Psoas muscle (tissue), 8 donors: Measurements from ENCODE around the gene BUD31. TPM values are rescaled to one million over a fixed set of nuclear protein-coding genes. Genes with fewer than 3 reads are reported as not detected.

Experiments
- ATAC-seq, 4 donors: fragments of 200-7000 bp; cut with Tn5 transposase; one replicate each; pipeline ENCODE4 v1.9.1; 2020; ENCODE audit warnings: moderate library complexity in 3 of 4, mild to moderate bottlenecking in 2 of 4
- DNase-seq, 2 donors: peaks; one replicate each; pipeline ENCODE4 v3.0.0-alpha.2; 2020
- H3K27ac ChIP-seq: fragments of 200-600 bp; one replicate; pipeline ENCODE4 v1.8.0; 2022
- H3K27me3 ChIP-seq, 3 donors: fragments of 200-600 bp in 1 of 3; one replicate each; pipeline versions ENCODE4 v1.6.1 to v1.8.0; 2013 to 2022; ENCODE audit warnings: low read length in 2 of 3, mild to moderate bottlenecking in 2 of 3, moderate library complexity in 1 of 3; ENCODE audit not compliant: insufficient read depth in 3 of 3
- H3K36me3 ChIP-seq, 2 donors: fragments of 200-600 bp in 1 of 2; one replicate each; pipeline versions ENCODE4 v1.6.1 to v1.8.0; 2013 to 2022; ENCODE audit warnings: low read depth in 1 of 2, mild to moderate bottlenecking in 1 of 2, moderate library complexity in 1 of 2; ENCODE audit not compliant: insufficient read depth in 1 of 2
- H3K4me1 ChIP-seq: fragments of 200-600 bp; one replicate; pipeline ENCODE4 v1.8.0; 2022
- H3K4me3 ChIP-seq: fragments of 200-600 bp; one replicate; pipeline ENCODE4 v1.8.0; 2022; ENCODE audit warnings: mild to moderate bottlenecking
- H3K9me3 ChIP-seq: fragments of 200-600 bp; one replicate; pipeline ENCODE4 v1.8.0; 2022
- CTCF ChIP-seq: fragments of 200-600 bp; IDR thresholded peaks from one replicate; pipeline ENCODE4 v1.8.0; 2022; ENCODE audit warnings: antibody characterized with exemption
- WGBS, 3 donors: extraction: QIAGEN DNeasy Blood & Tissue Kit; methylation state at CpG; one replicate each; pipeline versions ENCODE4 v1.1.6 to v1.1.7; 2013; 5-methylcytosine and 5-hydroxymethylcytosine counted together
- intact Hi-C, 2 donors: fragments of 100-400 bp; cut with DNase I; formaldehyde crosslinking; loops; one replicate each; pipeline versions ENCODE4 v1.11.0 to v1.14.2; 2022
- polyA plus RNA-seq, 3 donors: library from polyadenylated mRNA; stranded (reverse); fragments of 200-250 nt; gene quantifications; one replicate each; pipeline ENCODE4 v1.2.3, GENCODE V29; 2013
- total RNA-seq, 4 donors: library from RNA; stranded (reverse); fragmentation: NEBNext Ultra II Directional in 2 of 4; extraction: Animal tissue kit (Norgen Biotek cat#: 25700) in 2 of 4; gene quantifications; one replicate each; pipeline versions ENCODE4 v1.2.1 to v1.2.4, GENCODE V29; 2021 to 2023
- donor health status: healthy with polysubstance abuse.
- donor health status: DM: no; HTN: no; CAD: no; lungs with moderate emphysema.
- donor health status: Bipolar disorder and iron deficiency.
- donor health status: healthy.
- donor health status: DM: yes; HTN: yes; CAD: no.
- donor health status: DM: no; HTN: no; CAD: no.
- donor health status: DM: no; HTN: no; CAD: no.
- donor health status: DM: yes; HTN: yes; CAD: no.

BUD31 gene
- total and polyA plus RNA-seq, 7 donors, result 30.2 to 115 (median 46.8) TPM

GRCh38 chr7:99455874-99456273 is 47.1 kb downstream of the BUD31 start:
- no peak for DNase-seq

GRCh38 chr7:99456288-99456687 is 47.5 kb downstream of the BUD31 start:
- Histone ChIP-seq H3K27me3 (no peaks in the 10 kb centered on the region), H3K4me3 (no peak overlapping the region), H3K4me1 (peaks cover 6% of the 10 kb centered on the region), H3K36me3 (peaks cover 3 to 92% of the 10 kb centered on the region in 2 donors), H3K27ac (no peak overlapping the region), H3K9me3 (no peaks in the 10 kb centered on the region)
- ATAC-seq, result no peak
- DNase-seq, result no peak
- intact Hi-C loops, result loop anchor here in 1 of 2 donors (2.0 kb wide), 1 partner anchor 33 kb away; no protein-coding TSS in a partner anchor
- WGBS, 3 donors, result 43 to 63% (median 50%) methylated on average over 13 of the region's 13 CpGs
- no peak for TF ChIP-seq CTCF

More at GRCh38 chr7:99455874-99456273, 47.1 kb downstream of the BUD31 start:
- no peak for TF ChIP-seq CTCF
- Histone ChIP-seq H3K27me3 (no peaks in the 10 kb centered on the region), H3K4me3 (no peak overlapping the region), H3K4me1 (peaks cover 2% of the 10 kb centered on the region), H3K36me3 (peaks cover 6 to 96% of the 10 kb centered on the region in 2 donors), H3K9me3 (no peaks in the 10 kb centered on the region), H3K27ac (no peak overlapping the region)
- 70 to 77% (median 72%) methylated on average over 9 of the region's 9 CpGs for WGBS, 3 donors
- no peak for ATAC-seq
- intact Hi-C loops, result loop anchor here in 1 of 2 donors (2.0 kb wide), 1 partner anchor 33 kb away; no protein-coding TSS in a partner anchor

- ATAC-seq, result peak in 1 of 4 donors; percentile 32
- 57 to 70% (median 63%) methylated on average over 6 of the region's 6 CpGs for WGBS, 3 donors
- Histone ChIP-seq H3K9me3 (no peaks in the 10 kb centered on the region), H3K36me3 (peaks cover 3 to 84% of the 10 kb centered on the region in 2 donors), H3K4me3 (no peak overlapping the region), H3K4me1 (peaks cover 7% of the 10 kb centered on the region), H3K27ac (no peak overlapping the region), H3K27me3 (no peaks in the 10 kb centered on the region)
- peak in 1 of 2 donors; percentile 13 for DNase-seq
- intact Hi-C loops, result loop anchor here in 1 of 2 donors (2.0 kb wide), 1 partner anchor 34 kb away; no protein-coding TSS in a partner anchor
- no peak for TF ChIP-seq CTCF
These were observed 48.4 kb downstream of the BUD31 start for GRCh38 chr7:99457050-99457649.

GRCh38 chr7:99457650-99458493 is 49.1 kb downstream of the BUD31 start:
- H3K27ac ChIP-seq, result no peak overlapping the region
- peaks cover 3 to 83% of the 10 kb centered on the region in 2 donors for H3K36me3 ChIP-seq
- intact Hi-C loops, result loop anchor here in 1 of 2 donors (2.0 kb wide), 1 partner anchor 35 kb away; no protein-coding TSS in a partner anchor
- H3K4me1 ChIP-seq, result peaks cover 13% of the 10 kb centered on the region
- no peaks in the 10 kb centered on the region for H3K9me3 ChIP-seq
- no peak overlapping the region for H3K4me3 ChIP-seq
- WGBS, 3 donors, result 63 to 68% (median 68%) methylated on average over 26 of the region's 26 CpGs
- TF ChIP-seq CTCF, result no peak
- no peaks in the 10 kb centered on the region for H3K27me3 ChIP-seq
- ATAC-seq (peak in 1 of 4 donors; percentile 4), DNase-seq (peak in 1 of 2 donors; percentile 40)
